Activated effector memory CD4-positive, alpha-beta T cell treated with Interleukin-2 at 50 U/mL for 16 hours (primary cell): Measurements from ENCODE around the gene FTL.

Source experiments
- DNase-seq: peaks from one replicate; pipeline ENCODE4 v3.0.0-alpha.2; 2020

Gene FTL

GRCh38 chr19:48966541-48967345 lies 1.6 kb downstream of the FTL start:
- DNase-seq = no peak

GRCh38 chr19:48967346-48968178 lies 2.5 kb downstream of the FTL start:
- DNase-seq = no peak

GRCh38 chr19:48968179-48968661 lies 3.1 kb downstream of the FTL start:
- no peak for DNase-seq

- DNase-seq = no peak
Observed at GRCh38 chr19:48968813-48969218, 3.7 kb downstream of the FTL start.

GRCh38 chr19:48969276-48970138 lies 4.4 kb downstream of the FTL start:
- no peak for DNase-seq

- DNase-seq = no peak
Observed at GRCh38 chr19:48970139-48970766, 5.1 kb downstream of the FTL start.

GRCh38 chr19:48970923-48971395 lies 5.8 kb downstream of the FTL start:
- DNase-seq = peak; percentile 62

- DNase-seq = no peak
Observed at GRCh38 chr19:48975947-48976847, 11.1 kb downstream of the FTL start.

- no peak for DNase-seq
Observed at GRCh38 chr19:48977061-48977460, 12.0 kb downstream of the FTL start.

- DNase-seq = no peak
Observed at GRCh38 chr19:48982280-48982679, 17.2 kb downstream of the FTL start.

GRCh38 chr19:48985711-48986110 lies 20.6 kb downstream of the FTL start:
- DNase-seq = no peak

GRCh38 chr19:48986211-48986610 lies 21.1 kb downstream of the FTL start:
- no peak for DNase-seq

GRCh38 chr19:48987323-48987722 lies 22.2 kb downstream of the FTL start:
- no peak for DNase-seq

- DNase-seq = no peak
Observed at GRCh38 chr19:48988286-48988685, 23.2 kb downstream of the FTL start.

- no peak for DNase-seq
Observed at GRCh38 chr19:48988860-48989259, 23.8 kb downstream of the FTL start.

- DNase-seq = no peak
Observed at GRCh38 chr19:48989701-48990291, 24.7 kb downstream of the FTL start.

- DNase-seq = no peak
Observed at GRCh38 chr19:48990400-48990799, 25.3 kb downstream of the FTL start.

GRCh38 chr19:48991011-48991609 lies 26.0 kb downstream of the FTL start:
- DNase-seq = no peak

- no peak for DNase-seq
Observed at GRCh38 chr19:48991873-48992580, 26.9 kb downstream of the FTL start.
